ENCODE results near the gene SLC6A2. TPM values are rescaled to one million over a fixed set of nuclear protein-coding genes. Genes with fewer than 3 reads are reported as not detected.

Gene SLC6A2
- total RNA-seq (2016; rRNA removed; fragmentation: Illumina TruSeq; extraction: Trizol) (0.65 and 0.66 TPM in 2 replicates), polyA plus RNA-seq (2011; rRNA removed) (0.37 and 0.62 TPM in 2 replicates), polyA minus RNA-seq (2011; rRNA and poly(A)+ RNA removed; ENCODE audit: low replicate concordance) (0.64 TPM in 1 of 2 replicates, not detected in the other), Bru-seq, nascent RNA (percentile 33 among the genes with signal in this experiment), BruChase-seq, experiment 1, labeled RNA remaining after a 6-hour chase (percentile 36 among the genes with signal in this experiment), BruChase-seq, experiment 2, labeled RNA remaining after a 2-hour chase (percentile 38 among the genes with signal in this experiment)
- 0.18 and 0.20 TPM in 2 replicates for total RNA-seq (2016; cell fraction: cytosol; rRNA removed; fragmentation: Illumina TruSeq; extraction: Trizol; ENCODE audit: low read depth)
- total RNA-seq (2016; cell fraction: insoluble cytoplasmic fraction; rRNA removed; fragmentation: Illumina TruSeq; extraction: Trizol): 0.34 and 1.00 TPM in 2 replicates
- total RNA-seq (2016; cell fraction: membrane; rRNA removed; fragmentation: Illumina TruSeq; extraction: Trizol): 0.19 and 0.59 TPM in 2 replicates
- total RNA-seq (2016; cell fraction: nucleus; rRNA removed; fragmentation: Illumina TruSeq; extraction: Trizol): 1.0 and 2.1 TPM in 2 replicates
- polyA plus RNA-seq (2011; cell fraction: cytosol; rRNA removed): 0.21 and 0.26 TPM in 2 replicates
- 2.4 and 2.6 TPM in 2 replicates for polyA plus RNA-seq (2011; cell fraction: nucleus; rRNA removed)
- polyA plus RNA-seq (2012): 0.21 and 0.43 TPM in 2 replicates
- 0.05 and 0.15 TPM in 2 replicates for polyA plus RNA-seq (2016; cell fraction: cytosol; fragmentation: Illumina TruSeq; extraction: Trizol; ENCODE audit: low read depth)
- polyA plus RNA-seq (2016; cell fraction: insoluble cytoplasmic fraction; fragmentation: Illumina TruSeq; extraction: Trizol; ENCODE audit: low read depth): 0.37 and 0.40 TPM in 2 replicates
- 0.27 and 0.29 TPM in 2 replicates for polyA plus RNA-seq (2016; cell fraction: membrane; fragmentation: Illumina TruSeq; extraction: Trizol; ENCODE audit: low read depth)
- polyA plus RNA-seq (2016; cell fraction: nucleus; fragmentation: Illumina TruSeq; extraction: Trizol; ENCODE audit: insufficient read depth, low read depth): 1.8 and 2.2 TPM in 2 replicates
- polyA minus RNA-seq (2011; cell fraction: cytosol; rRNA and poly(A)+ RNA removed): 0.18 TPM in 1 of 2 replicates, not detected in the other
- polyA minus RNA-seq (2011; cell fraction: nucleus; rRNA and poly(A)+ RNA removed): 0.26 and 0.62 TPM in 2 replicates
- long read RNA-seq, experiment 1, partial matches to known transcripts: 0 of 1 reads
- long read RNA-seq, experiment 1, other reads (novel, unspliced or antisense): 1 of 1 reads
- long read RNA-seq, experiment 2, partial matches to known transcripts: 0 of 2 reads
- long read RNA-seq, experiment 2, other reads (novel, unspliced or antisense): 1 of 2 reads

DNA sequence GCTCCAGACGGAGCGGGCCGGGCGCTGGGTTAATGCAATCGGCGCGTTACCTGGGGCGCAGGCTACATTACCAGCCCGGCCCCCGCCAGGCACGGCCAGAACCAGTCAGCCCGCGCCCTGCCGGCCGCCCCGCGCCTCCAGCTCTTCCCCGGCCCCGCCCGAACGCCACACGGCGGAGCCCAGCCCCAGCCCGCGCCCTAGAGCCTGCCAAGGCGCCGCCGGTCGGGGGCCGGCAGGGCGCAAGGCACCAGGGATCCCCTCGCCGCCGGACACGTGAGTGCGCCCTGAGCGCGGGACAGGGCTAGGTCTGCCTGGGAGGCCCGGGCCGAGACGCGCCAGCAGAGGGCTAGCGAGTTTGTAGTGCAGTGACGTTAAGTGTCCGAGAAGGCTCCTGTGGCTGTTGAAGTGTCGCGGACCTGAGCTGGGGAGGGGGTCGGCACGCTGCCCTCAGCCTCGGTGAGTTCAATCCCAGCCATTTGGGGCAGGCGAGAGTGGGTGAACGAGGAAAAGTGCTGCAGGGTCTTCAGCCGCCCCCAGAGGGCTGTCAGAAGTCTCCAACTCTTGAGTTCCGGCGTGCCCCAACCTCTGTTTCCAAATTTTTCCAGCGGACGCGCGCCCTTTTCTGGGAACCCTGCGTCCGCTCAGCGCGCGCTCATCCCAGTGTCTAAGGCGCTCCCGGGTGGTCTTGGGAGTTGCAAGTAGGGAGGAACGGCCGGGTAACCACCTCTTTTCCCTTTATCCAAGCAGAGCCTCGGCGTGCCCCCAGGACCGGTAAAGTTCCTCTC lies at the start of gene SLC6A2:
Gene SLC6A2 (plus strand): TSS at position 92 of the 785 bp plus-strand sequence. CDS start 707 bp downstream, outside the sequence.
- Histone ChIP-seq H3K27ac (ENCODE audit: extremely low read length, insufficient read depth, low read length) (no peak within 1 kb of the TSS), H3K79me2 (ENCODE audit: insufficient read depth, low read length) (no peaks in the 10 kb centered on the region), H4K20me1 (ENCODE audit: insufficient read depth, low read length) (no peaks in the 10 kb centered on the region), H3K4me3 (replicated peaks in 1 of 3; ENCODE audit: insufficient read depth in 1 of 3, low read depth in 2 of 3, low read length in 3 of 3) (peak within 1 kb of the TSS in 2 of 3 experiments; percentile 32 to 45; a peak in 3 of 6 replicates), H3K4me2 (ENCODE audit: low read depth, low read length) (peak within 1 kb of the TSS; percentile 59), H3K27me3 (ENCODE audit: control insufficient read depth in 1 of 2, insufficient read depth in 2 of 2, low read length in 2 of 2) (peaks cover 0 to 24% of the 10 kb centered on the region in 2 experiments; a peak in 2 of 5 replicates), H3K36me3 (replicated peaks in 1 of 2; ENCODE audit: control insufficient read depth in 1 of 2, insufficient read depth in 2 of 2, low read length in 2 of 2) (no peaks in the 10 kb centered on the region), H3K4me1 (ENCODE audit: insufficient read depth, low read length) (peaks cover 32% of the 10 kb centered on the region), H3K9ac (ENCODE audit: insufficient read depth, low read depth, low read length) (no peak within 1 kb of the TSS), H2AFZ (ENCODE audit: low read length) (no peak within 1 kb of the TSS), H3K9me3 (ENCODE audit: low read length) (no peaks in the 10 kb centered on the region)
- ChIA-PET CTCF (ENCODE audit: low intra/inter-chr PET ratio, low total read pairs) (no interaction called here), POLR2A (interaction anchor here (1.3 kb wide), 1 partner anchor 33 kb away, joined by 3 read pairs; no protein-coding TSS in a partner anchor)
- no TSS peak for BruUV-seq (replicated peaks)
- 76% methylated on average over 42 of the region's 71 CpGs for WGBS (ENCODE audit: low lambda C conversion rate)
- peak; percentile 67 for ATAC-seq
- FAIRE-seq: no peak
- in situ Hi-C loops (cut with HindIII; ENCODE audit: extremely low pct_ligation_motif_present, low pct_unique_long_range_greater_than_20kb) (no loop called here), intact Hi-C loops (cut with micrococcal nuclease; ENCODE audit: unreplicated experiment) (no loop called here)
- no peak for DNase-seq (ENCODE audit: low spot score)
- TF ChIP-seq E2F2 (CRISPR knock-in tag; IDR thresholded peaks at IDR 0.05; ENCODE audit: borderline replicate concordance) (no peak), TFDP1 (CRISPR knock-in tag; IDR thresholded peaks at IDR 0.05; ENCODE audit: borderline replicate concordance) (peak; percentile 39; the same call in 1 of the 2 replicates), ZNF296 (CRISPR knock-in tag; conservative IDR thresholded peaks at IDR 0.05) (no peak), HMGXB3 (CRISPR knock-in tag; IDR thresholded peaks at IDR 0.05; ENCODE audit: borderline replicate concordance) (no peak), HOXA3 (CRISPR knock-in tag; IDR thresholded peaks at IDR 0.05) (0 out of 2 replicates have a peak, but pooled peaks have one; percentile 24)
- TF ChIP-seq, protein P1, sequence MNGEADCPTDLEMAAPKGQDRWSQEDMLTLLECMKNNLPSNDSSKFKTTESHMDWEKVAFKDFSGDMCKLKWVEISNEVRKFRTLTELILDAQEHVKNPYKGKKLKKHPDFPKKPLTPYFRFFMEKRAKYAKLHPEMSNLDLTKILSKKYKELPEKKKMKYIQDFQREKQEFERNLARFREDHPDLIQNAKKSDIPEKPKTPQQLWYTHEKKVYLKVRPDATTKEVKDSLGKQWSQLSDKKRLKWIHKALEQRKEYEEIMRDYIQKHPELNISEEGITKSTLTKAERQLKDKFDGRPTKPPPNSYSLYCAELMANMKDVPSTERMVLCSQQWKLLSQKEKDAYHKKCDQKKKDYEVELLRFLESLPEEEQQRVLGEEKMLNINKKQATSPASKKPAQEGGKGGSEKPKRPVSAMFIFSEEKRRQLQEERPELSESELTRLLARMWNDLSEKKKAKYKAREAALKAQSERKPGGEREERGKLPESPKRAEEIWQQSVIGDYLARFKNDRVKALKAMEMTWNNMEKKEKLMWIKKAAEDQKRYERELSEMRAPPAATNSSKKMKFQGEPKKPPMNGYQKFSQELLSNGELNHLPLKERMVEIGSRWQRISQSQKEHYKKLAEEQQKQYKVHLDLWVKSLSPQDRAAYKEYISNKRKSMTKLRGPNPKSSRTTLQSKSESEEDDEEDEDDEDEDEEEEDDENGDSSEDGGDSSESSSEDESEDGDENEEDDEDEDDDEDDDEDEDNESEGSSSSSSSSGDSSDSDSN (CRISPR knock-in tag; IDR thresholded peaks at IDR 0.05): peak; percentile 59; the same call in 1 of the 2 replicates
